Measurements from ENCODE around the gene TNS1. TPM values are rescaled to one million over a fixed set of nuclear protein-coding genes. Genes with fewer than 3 reads are reported as not detected.

Gene TNS1
- total RNA-seq, 1 experiment from 2014 or later = 6.2 TPM

DNA sequence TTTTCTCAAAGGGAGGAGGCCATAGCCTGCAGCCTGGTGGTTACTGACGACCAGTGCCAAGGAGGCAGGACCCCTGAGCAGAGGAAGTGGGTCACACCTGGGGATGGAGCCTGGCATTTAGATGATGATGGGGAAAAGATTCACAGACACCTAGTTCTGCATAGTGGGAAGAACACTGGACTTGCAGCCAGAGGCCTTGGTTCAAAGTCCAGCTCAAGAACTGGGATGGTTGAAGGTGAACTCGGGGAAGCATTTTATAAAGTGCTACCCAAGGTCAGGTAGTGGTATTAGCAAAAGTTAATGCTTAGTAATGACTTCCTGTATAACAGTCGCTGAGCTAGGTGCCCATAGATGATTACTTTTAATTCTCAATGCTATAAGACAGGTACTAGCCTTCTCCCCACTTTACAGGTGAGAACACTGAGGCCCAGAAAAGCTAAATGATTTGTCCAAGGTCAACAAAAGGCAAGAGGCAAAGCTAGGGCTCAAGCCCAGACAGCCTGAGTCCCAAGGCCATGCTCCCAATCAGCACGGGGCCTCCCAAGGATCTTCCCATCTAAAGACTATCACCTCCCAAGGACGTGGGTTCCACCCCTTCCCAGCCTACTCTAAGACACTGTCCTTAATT is 134.4 kb downstream of the TNS1 start:
- BruUV-seq (replicated peaks) = no TSS peak
- Histone ChIP-seq H3K9me2 (ENCODE audit: insufficient read depth) (no peaks in the 10 kb centered on the region), H4K20me1 (ENCODE audit: insufficient read depth) (no peaks in the 10 kb centered on the region), H3K9ac (ENCODE audit: low read length) (no peak overlapping the region), H3K4me3 (replicated peaks in 1 of 2; ENCODE audit: low read depth in 1 of 2, low read length in 2 of 2) (no peak overlapping the region), H3K79me2 (ENCODE audit: insufficient read depth, low read length) (no peaks in the 10 kb centered on the region), H2AFZ (ENCODE audit: low read depth, low read length, poor library complexity, severe bottlenecking) (no peak overlapping the region), H3K4me2 (ENCODE audit: low read length) (peak overlapping the region; percentile 31), H3K9me3 (ENCODE audit: control insufficient read depth in 1 of 2, insufficient read depth in 1 of 2, low read depth in 1 of 2, low read length in 2 of 2) (no peaks in the 10 kb centered on the region), H3K36me3 (ENCODE audit: control insufficient read depth in 1 of 2, insufficient read depth in 2 of 2, low read length in 2 of 2) (no peaks in the 10 kb centered on the region), H3K4me1 (ENCODE audit: control insufficient read depth in 1 of 2, insufficient read depth in 2 of 2, low read length in 2 of 2) (peaks cover 11 to 14% of the 10 kb centered on the region in 2 experiments; a peak in 3 of 4 replicates), H3K27ac (ENCODE audit: low read depth, low read length) (no peak overlapping the region), H3K27me3 (ENCODE audit: insufficient read depth, low read length) (no peaks in the 10 kb centered on the region)
- ChIA-PET POLR2A (no interaction called here), CTCF (interaction anchor here (1.0 to 1.9 kb wide), 2 partner anchors 79 to 82 kb away, joined by 3 to 9 read pairs; no protein-coding TSS in a partner anchor), RAD21 (ENCODE audit: low non-redundant PET in 1 of 2, low total read pairs in 2 of 2, uncharacterized antibody in 2 of 2, unreplicated experiment in 2 of 2) (interaction anchor here in 1 of 2 experiments (1.3 kb wide), 1 partner anchor 83 kb away, joined by 3 read pairs; no protein-coding TSS in a partner anchor)
- DNase-seq (ENCODE audit: low read depth, low spot score) (no peak), ATAC-seq (no peak)
- intact Hi-C loops (cut with micrococcal nuclease) = no loop called here
- TF ChIP-seq TCF7L2 (IDR thresholded peaks at IDR 0.05; ENCODE audit: borderline replicate concordance, extremely low read depth, insufficient read depth, insufficient read length) = no peak
- TF ChIP-seq, protein P1, sequence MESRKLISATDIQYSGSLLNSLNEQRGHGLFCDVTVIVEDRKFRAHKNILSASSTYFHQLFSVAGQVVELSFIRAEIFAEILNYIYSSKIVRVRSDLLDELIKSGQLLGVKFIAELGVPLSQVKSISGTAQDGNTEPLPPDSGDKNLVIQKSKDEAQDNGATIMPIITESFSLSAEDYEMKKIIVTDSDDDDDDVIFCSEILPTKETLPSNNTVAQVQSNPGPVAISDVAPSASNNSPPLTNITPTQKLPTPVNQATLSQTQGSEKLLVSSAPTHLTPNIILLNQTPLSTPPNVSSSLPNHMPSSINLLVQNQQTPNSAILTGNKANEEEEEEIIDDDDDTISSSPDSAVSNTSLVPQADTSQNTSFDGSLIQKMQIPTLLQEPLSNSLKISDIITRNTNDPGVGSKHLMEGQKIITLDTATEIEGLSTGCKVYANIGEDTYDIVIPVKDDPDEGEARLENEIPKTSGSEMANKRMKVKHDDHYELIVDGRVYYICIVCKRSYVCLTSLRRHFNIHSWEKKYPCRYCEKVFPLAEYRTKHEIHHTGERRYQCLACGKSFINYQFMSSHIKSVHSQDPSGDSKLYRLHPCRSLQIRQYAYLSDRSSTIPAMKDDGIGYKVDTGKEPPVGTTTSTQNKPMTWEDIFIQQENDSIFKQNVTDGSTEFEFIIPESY (IDR thresholded peaks at IDR 0.05; ENCODE audit: extremely low read depth, insufficient replicate concordance, low read length) = no peak
- TF ChIP-seq EGR1 (IDR thresholded peaks at IDR 0.05; ENCODE audit: low read depth) = no peak
- TF ChIP-seq CEBPB (IDR thresholded peaks at IDR 0.05; ENCODE audit: low read depth) = no peak
- no peak for TF ChIP-seq SRF (IDR thresholded peaks at IDR 0.05; ENCODE audit: low read depth)
- TF ChIP-seq FOSL1 (IDR thresholded peaks at IDR 0.05; ENCODE audit: low read depth) = no peak
- TF ChIP-seq JUND (IDR thresholded peaks at IDR 0.05) = no peak
- no peak for TF ChIP-seq ELF1 (IDR thresholded peaks at IDR 0.05; ENCODE audit: borderline replicate concordance, low read depth)
- TF ChIP-seq EZH2phosphoT487 (IDR thresholded peaks at IDR 0.05; ENCODE audit: borderline replicate concordance) = no peak
- no peak for TF ChIP-seq CBX3 (IDR thresholded peaks at IDR 0.05; ENCODE audit: low read depth)
- TF ChIP-seq, protein P2, sequence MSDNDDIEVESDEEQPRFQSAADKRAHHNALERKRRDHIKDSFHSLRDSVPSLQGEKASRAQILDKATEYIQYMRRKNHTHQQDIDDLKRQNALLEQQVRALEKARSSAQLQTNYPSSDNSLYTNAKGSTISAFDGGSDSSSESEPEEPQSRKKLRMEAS (IDR thresholded peaks at IDR 0.05) = no peak
- TF ChIP-seq SIN3A (IDR thresholded peaks at IDR 0.05; ENCODE audit: low read depth) = no peak
- TF ChIP-seq ZNF274 (IDR thresholded peaks at IDR 0.05; ENCODE audit: low read depth, low read length) = no peak
- TF ChIP-seq, protein P3, sequence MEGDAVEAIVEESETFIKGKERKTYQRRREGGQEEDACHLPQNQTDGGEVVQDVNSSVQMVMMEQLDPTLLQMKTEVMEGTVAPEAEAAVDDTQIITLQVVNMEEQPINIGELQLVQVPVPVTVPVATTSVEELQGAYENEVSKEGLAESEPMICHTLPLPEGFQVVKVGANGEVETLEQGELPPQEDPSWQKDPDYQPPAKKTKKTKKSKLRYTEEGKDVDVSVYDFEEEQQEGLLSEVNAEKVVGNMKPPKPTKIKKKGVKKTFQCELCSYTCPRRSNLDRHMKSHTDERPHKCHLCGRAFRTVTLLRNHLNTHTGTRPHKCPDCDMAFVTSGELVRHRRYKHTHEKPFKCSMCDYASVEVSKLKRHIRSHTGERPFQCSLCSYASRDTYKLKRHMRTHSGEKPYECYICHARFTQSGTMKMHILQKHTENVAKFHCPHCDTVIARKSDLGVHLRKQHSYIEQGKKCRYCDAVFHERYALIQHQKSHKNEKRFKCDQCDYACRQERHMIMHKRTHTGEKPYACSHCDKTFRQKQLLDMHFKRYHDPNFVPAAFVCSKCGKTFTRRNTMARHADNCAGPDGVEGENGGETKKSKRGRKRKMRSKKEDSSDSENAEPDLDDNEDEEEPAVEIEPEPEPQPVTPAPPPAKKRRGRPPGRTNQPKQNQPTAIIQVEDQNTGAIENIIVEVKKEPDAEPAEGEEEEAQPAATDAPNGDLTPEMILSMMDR (IDR thresholded peaks at IDR 0.05 in 2 of 3, conservative IDR thresholded peaks at IDR 0.05 in 1 of 3; ENCODE audit: borderline replicate concordance in 1 of 3, insufficient read depth in 1 of 3, low read depth in 2 of 3, low read length in 2 of 3) = no peak
- TF ChIP-seq, protein P4, sequence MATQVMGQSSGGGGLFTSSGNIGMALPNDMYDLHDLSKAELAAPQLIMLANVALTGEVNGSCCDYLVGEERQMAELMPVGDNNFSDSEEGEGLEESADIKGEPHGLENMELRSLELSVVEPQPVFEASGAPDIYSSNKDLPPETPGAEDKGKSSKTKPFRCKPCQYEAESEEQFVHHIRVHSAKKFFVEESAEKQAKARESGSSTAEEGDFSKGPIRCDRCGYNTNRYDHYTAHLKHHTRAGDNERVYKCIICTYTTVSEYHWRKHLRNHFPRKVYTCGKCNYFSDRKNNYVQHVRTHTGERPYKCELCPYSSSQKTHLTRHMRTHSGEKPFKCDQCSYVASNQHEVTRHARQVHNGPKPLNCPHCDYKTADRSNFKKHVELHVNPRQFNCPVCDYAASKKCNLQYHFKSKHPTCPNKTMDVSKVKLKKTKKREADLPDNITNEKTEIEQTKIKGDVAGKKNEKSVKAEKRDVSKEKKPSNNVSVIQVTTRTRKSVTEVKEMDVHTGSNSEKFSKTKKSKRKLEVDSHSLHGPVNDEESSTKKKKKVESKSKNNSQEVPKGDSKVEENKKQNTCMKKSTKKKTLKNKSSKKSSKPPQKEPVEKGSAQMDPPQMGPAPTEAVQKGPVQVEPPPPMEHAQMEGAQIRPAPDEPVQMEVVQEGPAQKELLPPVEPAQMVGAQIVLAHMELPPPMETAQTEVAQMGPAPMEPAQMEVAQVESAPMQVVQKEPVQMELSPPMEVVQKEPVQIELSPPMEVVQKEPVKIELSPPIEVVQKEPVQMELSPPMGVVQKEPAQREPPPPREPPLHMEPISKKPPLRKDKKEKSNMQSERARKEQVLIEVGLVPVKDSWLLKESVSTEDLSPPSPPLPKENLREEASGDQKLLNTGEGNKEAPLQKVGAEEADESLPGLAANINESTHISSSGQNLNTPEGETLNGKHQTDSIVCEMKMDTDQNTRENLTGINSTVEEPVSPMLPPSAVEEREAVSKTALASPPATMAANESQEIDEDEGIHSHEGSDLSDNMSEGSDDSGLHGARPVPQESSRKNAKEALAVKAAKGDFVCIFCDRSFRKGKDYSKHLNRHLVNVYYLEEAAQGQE (IDR thresholded peaks at IDR 0.05; ENCODE audit: low read depth) = no peak
- no peak for TF ChIP-seq EZH2 (IDR thresholded peaks at IDR 0.05)
- TF ChIP-seq, protein P5, sequence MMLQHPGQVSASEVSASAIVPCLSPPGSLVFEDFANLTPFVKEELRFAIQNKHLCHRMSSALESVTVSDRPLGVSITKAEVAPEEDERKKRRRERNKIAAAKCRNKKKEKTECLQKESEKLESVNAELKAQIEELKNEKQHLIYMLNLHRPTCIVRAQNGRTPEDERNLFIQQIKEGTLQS (IDR thresholded peaks at IDR 0.05) = no peak
- no peak for TF ChIP-seq SP1 (IDR thresholded peaks at IDR 0.05; ENCODE audit: low read depth)
- no peak for TF ChIP-seq YY1 (IDR thresholded peaks at IDR 0.05; ENCODE audit: extremely low read depth, insufficient replicate concordance, low read depth, low read length)

Measured in HCT116 (cell line).